Measurements from ENCODE around the gene TP73.

Gene TP73

GRCh38 chr1:3690282-3691065, 38.2 kb downstream of the TP73 start:
- DNase-seq, result no peak

GRCh38 chr1:3691421-3692204, 39.3 kb downstream of the TP73 start:
- no peak for DNase-seq

- no peak for DNase-seq
Observed at GRCh38 chr1:3692598-3692997, 40.3 kb downstream of the TP73 start.

GRCh38 chr1:3693321-3693720, 41.0 kb downstream of the TP73 start:
- no peak for DNase-seq

GRCh38 chr1:3695326-3696217, 43.3 kb downstream of the TP73 start:
- DNase-seq, result no peak

GRCh38 chr1:3696689-3697088, 44.4 kb downstream of the TP73 start:
- DNase-seq, result no peak

- no peak for DNase-seq
Observed at GRCh38 chr1:3697104-3697503, 44.8 kb downstream of the TP73 start.

GRCh38 chr1:3697810-3698209, 45.5 kb downstream of the TP73 start:
- no peak for DNase-seq

- no peak for DNase-seq
Observed at GRCh38 chr1:3698660-3699408, 46.5 kb downstream of the TP73 start.

- DNase-seq, result no peak
Observed at GRCh38 chr1:3699596-3699995, 47.3 kb downstream of the TP73 start.

GRCh38 chr1:3700631-3701030, 48.3 kb downstream of the TP73 start:
- no peak for DNase-seq

- DNase-seq, result no peak
Observed at GRCh38 chr1:3702528-3702927, 50.2 kb downstream of the TP73 start.

- DNase-seq, result no peak
Observed at GRCh38 chr1:3702990-3703728, 50.8 kb downstream of the TP73 start.

- DNase-seq, result no peak
Observed at GRCh38 chr1:3703786-3704371, 51.6 kb downstream of the TP73 start.

GRCh38 chr1:3705341-3705950, 53.1 kb downstream of the TP73 start:
- DNase-seq, result no peak

- DNase-seq, result no peak
Observed at GRCh38 chr1:3706651-3707297, 54.5 kb downstream of the TP73 start.

- no peak for DNase-seq
Observed at GRCh38 chr1:3707298-3707938, 55.1 kb downstream of the TP73 start.

- DNase-seq, result no peak
Observed at GRCh38 chr1:3707939-3708328, 55.6 kb downstream of the TP73 start.

- DNase-seq, result no peak
Observed at GRCh38 chr1:3708791-3709190, 56.5 kb downstream of the TP73 start.

- DNase-seq, result no peak
Observed at GRCh38 chr1:3710251-3710650, 57.9 kb downstream of the TP73 start.
